Type B pancreatic cell (in vitro differentiated cells): ENCODE results near the gene KCNAB1. TPM values are rescaled to one million over a fixed set of nuclear protein-coding genes. Genes with fewer than 3 reads are reported as not detected.

Source experiments
- DNase-seq: peaks from one replicate; pipeline ENCODE4 v3.0.0; 2021; ENCODE audit warnings: mixed read lengths; ENCODE audit not compliant: unreplicated experiment; ENCODE audit errors: extremely low spot score
- H3K27ac Mint-ChIP-seq: 2 replicates; pipeline ENCODE4 v1.8.0; 2021; ENCODE audit warnings: mild to moderate bottlenecking, mixed read lengths
- H3K27me3 Mint-ChIP-seq: 2 replicates; pipeline ENCODE4 v1.8.0; 2021; ENCODE audit warnings: mixed read lengths
- H3K36me3 Mint-ChIP-seq: 2 replicates; pipeline ENCODE4 v1.8.0; 2021; ENCODE audit warnings: mixed read lengths
- H3K4me1 Mint-ChIP-seq: one replicate; pipeline ENCODE4 v1.8.0; 2021; ENCODE audit warnings: mixed read lengths; ENCODE audit not compliant: unreplicated experiment
- H3K4me3 Mint-ChIP-seq: 2 replicates; pipeline ENCODE4 v1.8.0; 2021; ENCODE audit warnings: mild to moderate bottlenecking, mixed read lengths
- H3K9me3 Mint-ChIP-seq: 2 replicates; pipeline ENCODE4 v1.8.0; 2021; ENCODE audit warnings: mixed read lengths
- total RNA-seq: library from RNA; stranded (reverse); gene quantifications from 2 replicates; pipeline ENCODE4 v1.2.1, GENCODE V29; 2021; ENCODE audit warnings: low replicate concordance
- TF ChIP-seq, protein P1 (sequence below): fragments of 200-600 bp; sonication (generic); conservative IDR thresholded peaks from 2 replicates; pipeline ENCODE4 v1.5.0; 2021; ENCODE audit warnings: antibody characterized with exemption, mild to moderate bottlenecking

Gene KCNAB1
- total RNA-seq, 1 donor from 2014 or later: 6.1 TPM

DNA sequence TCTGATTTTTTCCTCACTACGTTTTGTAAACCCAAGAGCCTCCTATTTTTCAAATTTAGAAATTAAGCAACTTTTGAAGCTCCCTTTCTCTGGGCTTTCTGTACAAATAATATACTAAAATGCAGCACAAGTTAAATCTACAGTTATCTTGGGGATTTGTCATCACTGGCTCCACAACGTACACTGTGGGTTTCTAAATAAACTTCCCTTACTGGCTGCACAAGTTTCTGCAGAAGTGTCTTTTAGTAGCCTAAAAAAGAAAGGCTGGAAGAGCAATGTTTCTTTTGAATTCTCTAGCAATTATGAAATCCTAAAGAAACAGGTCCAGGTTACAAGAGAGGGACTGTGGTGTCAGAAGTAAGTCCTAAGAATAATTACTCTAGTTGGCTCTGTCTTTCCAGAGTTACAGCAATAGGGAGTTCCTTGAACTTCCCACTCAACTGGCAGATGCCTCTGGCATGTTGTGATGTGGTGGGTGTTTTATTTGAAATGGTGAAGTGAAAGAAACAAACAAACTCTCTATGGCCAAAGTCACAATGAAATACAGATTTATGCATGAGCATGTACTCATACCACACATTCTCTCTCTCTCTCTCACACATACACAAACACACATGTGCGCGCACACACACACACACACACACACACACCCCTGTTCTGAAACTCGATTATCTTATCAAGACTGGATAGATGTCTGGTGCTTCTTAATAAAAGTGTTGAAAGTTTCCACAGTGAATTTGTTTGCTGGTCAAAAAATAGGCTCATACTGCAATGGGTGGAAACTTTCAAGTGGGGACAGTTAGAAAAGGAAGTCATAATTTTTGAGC lies 236.4 kb downstream of the KCNAB1 start:
- Mint-ChIP-seq H3K27me3 (peaks cover 9% of the 10 kb centered on the region), H3K27ac (no peak overlapping the region)

DNA sequence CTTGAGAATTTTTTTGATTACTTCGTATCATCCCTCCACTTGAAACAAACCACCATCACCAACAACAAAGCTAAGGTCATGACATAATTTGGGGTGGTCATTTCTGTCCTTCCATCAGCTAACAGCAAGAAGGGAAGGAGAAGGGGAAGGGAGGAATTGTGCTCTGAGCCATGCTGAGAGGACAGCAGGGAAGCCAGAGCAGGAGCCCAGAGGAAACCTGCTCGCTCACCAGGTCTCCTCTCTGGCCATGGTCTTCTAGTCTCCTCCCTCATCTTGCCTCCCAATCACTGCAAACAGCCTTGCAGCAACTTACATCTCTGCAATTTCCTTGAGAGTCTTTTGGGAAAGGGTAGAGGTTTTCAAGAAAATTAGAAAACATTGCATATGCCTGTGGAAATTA lies 237.9 kb downstream of the KCNAB1 start:
- Mint-ChIP-seq H3K27ac (no peak overlapping the region), H3K4me3 (no peak overlapping the region), H3K27me3 (peaks cover 9% of the 10 kb centered on the region), H3K36me3 (no peaks in the 10 kb centered on the region), H3K4me1 (peaks cover 22% of the 10 kb centered on the region), H3K9me3 (no peaks in the 10 kb centered on the region)
- TF ChIP-seq, protein P1, sequence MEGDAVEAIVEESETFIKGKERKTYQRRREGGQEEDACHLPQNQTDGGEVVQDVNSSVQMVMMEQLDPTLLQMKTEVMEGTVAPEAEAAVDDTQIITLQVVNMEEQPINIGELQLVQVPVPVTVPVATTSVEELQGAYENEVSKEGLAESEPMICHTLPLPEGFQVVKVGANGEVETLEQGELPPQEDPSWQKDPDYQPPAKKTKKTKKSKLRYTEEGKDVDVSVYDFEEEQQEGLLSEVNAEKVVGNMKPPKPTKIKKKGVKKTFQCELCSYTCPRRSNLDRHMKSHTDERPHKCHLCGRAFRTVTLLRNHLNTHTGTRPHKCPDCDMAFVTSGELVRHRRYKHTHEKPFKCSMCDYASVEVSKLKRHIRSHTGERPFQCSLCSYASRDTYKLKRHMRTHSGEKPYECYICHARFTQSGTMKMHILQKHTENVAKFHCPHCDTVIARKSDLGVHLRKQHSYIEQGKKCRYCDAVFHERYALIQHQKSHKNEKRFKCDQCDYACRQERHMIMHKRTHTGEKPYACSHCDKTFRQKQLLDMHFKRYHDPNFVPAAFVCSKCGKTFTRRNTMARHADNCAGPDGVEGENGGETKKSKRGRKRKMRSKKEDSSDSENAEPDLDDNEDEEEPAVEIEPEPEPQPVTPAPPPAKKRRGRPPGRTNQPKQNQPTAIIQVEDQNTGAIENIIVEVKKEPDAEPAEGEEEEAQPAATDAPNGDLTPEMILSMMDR: no peak
- DNase-seq: no peak

More for the DNA sequence above, 236.4 kb downstream of the KCNAB1 start:
- TF ChIP-seq, protein P1: no peak
- Mint-ChIP-seq H3K4me1 (peaks cover 22% of the 10 kb centered on the region), H3K36me3 (no peaks in the 10 kb centered on the region), H3K4me3 (no peak overlapping the region), H3K9me3 (no peaks in the 10 kb centered on the region)
- DNase-seq: no peak

DNA sequence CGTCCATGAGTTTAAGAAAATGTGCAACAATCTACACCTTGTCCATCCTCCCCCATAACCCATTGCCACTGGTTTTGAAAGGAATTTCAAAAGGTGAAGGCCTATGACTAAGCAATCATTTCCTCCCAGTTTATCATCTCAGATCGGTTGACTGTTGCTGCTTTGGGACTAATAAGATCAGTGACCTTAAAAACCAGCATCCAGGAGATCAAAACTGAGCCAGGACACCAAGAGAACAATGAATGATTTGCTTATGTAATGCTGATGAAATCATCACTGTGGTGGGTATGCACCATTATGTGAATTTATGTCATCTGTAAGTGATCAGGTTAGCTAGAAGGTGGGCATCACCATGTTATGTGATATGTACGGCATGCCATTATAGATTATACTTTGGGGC lies 239.0 kb downstream of the KCNAB1 start:
- Mint-ChIP-seq H3K36me3 (no peaks in the 10 kb centered on the region), H3K9me3 (no peaks in the 10 kb centered on the region), H3K4me1 (peaks cover 22% of the 10 kb centered on the region), H3K27me3 (peaks cover 9% of the 10 kb centered on the region), H3K27ac (no peak overlapping the region), H3K4me3 (no peak overlapping the region)
- TF ChIP-seq, protein P1: no peak
- DNase-seq: no peak

DNA sequence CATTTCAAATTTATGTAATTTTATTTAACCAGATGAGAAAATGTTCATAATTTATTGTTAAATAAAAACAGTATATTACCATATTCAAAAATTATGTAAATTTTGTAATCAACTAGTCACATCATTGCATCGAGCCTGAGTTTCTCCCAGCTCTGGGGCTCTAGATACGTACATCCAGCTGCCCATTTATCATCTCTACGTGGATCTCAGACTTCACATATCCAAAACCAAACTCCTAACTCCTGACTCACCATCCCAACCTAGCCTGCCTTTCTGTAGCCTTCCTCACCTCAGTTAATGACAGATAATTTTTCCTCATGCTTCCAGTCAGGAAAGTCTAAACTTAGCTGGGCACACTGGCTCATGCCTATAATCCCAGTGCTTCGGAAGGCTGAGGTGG lies 239.7 kb downstream of the KCNAB1 start:
- Mint-ChIP-seq H3K36me3 (no peaks in the 10 kb centered on the region), H3K27me3 (peaks cover 9% of the 10 kb centered on the region), H3K9me3 (no peaks in the 10 kb centered on the region), H3K27ac (no peak overlapping the region), H3K4me3 (no peak overlapping the region), H3K4me1 (peaks cover 22% of the 10 kb centered on the region)
- no peak for DNase-seq
- TF ChIP-seq, protein P1: no peak

DNA sequence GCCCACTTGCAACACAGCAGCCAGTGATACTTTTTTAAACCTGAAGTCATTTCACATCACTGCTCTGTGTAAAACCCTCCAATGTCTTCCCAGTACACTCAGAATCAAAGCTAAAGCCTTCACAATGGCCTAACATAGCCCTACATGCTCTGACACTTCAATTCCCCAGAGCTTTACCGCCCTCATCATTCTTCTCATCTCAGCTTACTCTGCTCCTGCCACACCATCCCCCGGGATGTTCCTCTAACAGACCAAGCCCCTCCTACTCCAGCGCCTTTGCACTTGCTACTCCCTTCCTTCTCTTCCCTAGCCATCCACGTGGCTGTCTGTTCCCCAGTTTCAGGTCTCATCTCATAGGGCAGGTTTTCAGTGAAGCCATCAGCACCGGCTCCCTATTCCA lies 240.6 kb downstream of the KCNAB1 start:
- Mint-ChIP-seq H3K4me3 (no peak overlapping the region), H3K4me1 (peaks cover 22% of the 10 kb centered on the region), H3K9me3 (no peaks in the 10 kb centered on the region), H3K27ac (no peak overlapping the region), H3K27me3 (peaks cover 9% of the 10 kb centered on the region), H3K36me3 (no peaks in the 10 kb centered on the region)
- DNase-seq: no peak
- TF ChIP-seq, protein P1: no peak
